ENCODE measurements around the gene SLC25A23. TPM values are rescaled to one million over a fixed set of nuclear protein-coding genes. Genes with fewer than 3 reads are reported as not detected.

The SLC25A23 gene
- total RNA-seq, 1 donor from 2014 or later = 14.3 TPM

DNA sequence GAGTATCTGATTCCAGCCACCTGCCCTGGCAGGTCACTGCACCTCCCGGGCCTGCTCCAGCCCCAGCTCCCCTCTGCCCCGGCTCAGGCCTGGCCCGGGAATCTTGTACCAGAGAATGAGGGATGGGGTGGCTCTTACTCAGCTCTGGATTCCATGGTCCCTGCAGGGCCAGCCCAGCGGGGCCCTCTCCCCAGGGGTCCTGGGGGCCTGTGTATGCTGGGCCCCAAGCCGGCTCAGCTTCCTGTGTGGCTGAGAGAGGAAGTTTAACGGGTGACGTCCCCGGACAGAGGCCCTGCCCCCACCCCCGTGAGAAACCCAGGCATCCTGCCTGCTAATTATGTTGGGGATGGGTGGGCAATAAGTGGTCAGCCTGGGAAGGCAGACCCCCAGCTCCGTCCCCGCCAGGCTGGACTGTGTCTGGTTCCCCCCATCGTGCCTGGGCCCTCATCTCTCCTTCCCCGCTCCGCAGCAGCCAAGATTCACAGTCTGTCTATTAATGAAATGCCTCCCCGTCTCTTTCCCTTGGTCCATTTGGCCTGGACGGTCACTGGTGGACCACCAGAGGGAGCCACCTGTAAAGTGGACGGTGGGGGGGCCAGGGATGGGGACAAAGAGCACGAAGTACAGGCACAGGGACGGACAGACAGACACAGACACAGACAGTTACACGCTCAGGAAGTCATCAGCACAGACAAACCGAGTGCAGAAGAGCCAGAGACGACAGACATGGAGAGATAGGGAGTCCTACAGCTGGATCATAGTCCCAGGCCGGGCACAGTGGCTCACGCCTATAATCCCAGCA, 22.1 kb upstream of the SLC25A23 start, which contains the start of gene DENND1C:
Gene DENND1C (minus strand): TSS at position 247 of the 802 bp plus-strand sequence. CDS start 92 bp downstream, at position 155.
- no peak for DNase-seq

DNA sequence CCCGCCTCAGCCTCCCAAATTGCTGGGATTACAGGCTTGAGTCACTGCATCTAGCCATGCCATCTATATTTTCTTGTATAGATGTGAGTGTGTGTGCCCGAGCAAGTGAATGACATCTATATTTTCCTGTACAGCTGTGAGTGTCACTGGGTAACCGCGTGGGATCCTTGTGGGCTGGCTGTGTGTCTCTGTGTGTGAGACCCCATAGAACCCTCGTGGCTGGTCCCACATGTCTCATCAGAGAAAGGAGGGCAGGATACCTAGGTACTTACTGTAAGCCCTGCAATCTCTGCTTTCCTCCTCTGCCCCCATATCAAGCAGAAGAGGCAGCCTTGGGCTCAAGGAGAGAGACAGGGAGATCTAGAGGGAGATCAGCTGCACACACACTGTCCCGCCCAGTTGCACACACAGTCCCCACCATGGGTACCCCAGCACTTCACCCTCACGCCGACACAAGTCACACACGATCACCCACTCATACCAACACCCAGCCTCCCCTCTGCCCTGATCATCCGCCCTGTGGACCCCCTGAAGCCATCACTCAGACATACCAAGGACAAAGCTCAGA, 21.3 kb upstream of the SLC25A23 start:
- no peak for DNase-seq

DNA sequence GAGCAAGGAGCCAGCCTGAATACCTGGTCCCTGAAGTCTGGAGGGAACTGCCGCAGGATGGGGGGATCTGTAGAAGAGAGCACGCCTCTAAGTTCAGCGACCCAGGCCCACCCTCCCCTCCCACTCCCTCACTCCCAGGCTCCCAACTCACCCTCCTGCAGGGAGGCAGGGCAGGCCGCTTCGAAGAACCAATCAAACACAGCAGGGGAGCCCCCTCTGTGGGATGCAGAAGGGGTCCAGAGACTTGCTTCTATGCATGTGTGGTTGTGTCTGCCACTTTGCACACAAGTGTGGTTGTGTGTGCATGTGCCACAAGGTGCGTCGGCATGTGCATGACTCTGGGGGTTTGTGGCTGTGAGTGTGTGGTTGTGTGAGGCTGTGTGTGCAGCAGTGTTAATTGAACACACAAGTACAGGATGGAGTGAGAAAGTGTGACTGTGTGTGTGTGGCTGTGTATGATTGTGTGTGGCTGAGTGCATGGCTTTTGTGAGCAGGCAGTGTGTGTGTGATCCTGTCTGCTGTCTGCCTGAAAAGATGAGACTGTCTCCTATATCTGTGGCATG, 20.3 kb upstream of the SLC25A23 start:
- no peak for DNase-seq

DNA sequence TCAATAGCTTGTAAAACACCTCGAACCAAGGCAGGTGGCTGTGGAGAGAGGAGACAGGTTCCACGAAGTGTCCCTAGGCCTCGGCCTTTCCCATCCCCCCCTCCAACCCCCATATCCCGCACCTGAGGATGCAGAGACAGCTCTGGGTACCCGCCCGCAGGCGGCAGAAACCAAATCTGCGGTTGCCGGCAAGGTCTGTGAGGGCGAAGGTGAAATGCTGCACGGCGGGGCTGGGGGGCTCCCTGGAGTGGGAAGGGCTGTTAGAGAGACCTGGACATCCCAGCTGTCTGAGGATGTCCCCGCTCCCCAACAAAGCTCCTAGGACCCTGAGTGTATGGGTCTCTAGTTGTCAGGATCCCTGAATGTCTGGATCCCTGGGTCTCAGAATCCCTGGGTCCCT, 19.2 kb upstream of the SLC25A23 start:
- DNase-seq = no peak

DNA sequence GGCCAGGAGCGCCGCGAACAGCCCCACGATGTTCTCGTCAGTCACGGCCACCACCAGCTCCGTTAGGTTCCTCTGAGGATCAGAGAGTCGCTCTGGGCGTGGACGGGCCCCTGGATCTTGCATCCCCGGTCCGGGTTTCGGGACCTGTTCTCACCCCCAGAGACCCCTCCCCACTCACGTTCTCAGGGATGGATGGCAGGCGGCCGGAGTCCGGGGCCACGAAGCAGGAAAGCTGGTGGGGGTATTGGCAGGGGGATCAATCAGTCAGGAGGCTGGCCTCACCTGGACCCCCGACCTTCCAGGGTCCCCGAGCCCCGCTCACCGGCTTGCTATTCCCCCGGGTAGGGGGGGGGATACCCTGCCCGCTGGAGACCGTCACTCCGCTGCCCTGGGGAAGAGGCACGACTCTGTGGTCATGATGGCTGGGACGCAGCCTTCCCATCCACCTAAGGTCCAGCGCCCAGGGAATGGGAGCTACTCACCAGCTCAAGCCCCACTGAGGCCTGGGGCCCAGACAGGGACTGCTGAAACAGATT, 17.4 kb upstream of the SLC25A23 start:
- DNase-seq = no peak

DNA sequence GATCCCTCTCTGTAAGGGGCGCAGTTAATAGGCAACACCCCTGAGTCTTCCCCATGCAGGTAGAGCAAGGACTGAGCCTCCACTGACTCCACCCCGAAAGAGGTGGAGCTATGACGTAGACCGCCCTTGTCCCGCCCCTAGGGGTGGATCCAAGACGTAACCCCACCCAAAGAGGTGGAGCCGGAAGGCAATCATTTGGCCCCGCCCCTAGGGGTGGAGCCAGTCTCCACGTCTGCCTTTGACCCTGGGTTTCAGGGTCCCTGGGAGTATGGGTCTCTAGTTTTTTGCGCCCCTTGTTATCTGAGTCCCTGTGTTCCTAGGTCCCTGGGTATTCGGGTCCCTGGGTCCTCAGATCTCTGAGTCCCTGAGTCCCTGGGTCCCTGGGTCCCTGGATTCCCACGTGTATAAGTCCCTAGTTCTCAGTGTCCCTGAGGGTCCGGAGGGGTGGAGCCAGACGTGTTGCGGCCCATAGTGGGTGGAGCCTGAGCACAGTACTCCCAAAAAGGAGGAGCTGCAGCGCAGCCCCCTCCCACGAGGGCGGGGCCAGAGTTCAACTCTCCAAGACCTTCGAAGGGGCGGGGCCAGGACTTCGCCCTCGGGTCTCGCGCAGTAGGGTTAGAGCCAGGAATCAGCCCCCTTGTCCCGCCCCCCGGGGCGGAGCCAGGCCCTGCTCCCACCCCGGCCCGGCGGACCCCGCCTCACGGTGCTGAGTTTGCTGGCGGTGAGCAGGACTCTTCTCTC, 16.7 kb upstream of the SLC25A23 start:
- DNase-seq = no peak

DNA sequence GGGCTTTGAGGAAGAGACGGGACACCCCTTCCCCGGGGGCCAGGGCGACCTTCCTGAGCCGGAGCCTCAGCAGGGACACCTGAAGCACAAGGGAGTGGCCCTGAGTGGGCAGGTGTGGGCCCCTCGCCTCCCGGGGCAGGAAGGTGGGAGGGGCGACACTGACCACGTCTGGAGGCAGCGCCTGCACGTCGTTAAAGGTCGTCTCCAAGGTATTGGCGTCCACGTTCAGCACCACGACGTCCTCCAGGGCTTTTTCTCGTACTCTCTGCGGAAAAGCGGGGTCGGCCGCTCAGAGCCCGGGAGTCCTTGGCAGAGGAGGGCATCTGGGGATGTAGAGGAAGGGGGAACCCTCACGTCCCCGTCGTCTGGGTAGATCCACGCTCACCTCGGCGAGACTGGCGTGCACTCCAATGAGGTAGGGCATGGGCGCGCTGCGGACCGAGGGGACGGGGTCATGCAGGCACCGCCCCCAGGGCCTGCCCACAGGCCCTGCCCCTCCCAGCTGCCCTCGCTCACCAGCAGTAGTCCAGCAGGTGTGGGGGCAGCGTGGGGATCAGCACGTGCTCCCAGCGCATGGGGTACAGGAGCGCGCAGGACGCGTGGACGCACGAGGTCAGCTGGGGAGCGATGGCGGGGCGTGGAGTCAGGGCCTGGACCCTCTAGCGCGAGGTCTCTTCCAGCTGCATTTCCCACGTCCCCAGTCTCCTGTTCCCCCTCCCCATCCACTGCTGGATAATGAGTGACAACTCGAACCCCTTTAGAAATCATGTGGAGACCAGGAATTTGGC, 15.9 kb upstream of the SLC25A23 start:
- no peak for DNase-seq

DNA sequence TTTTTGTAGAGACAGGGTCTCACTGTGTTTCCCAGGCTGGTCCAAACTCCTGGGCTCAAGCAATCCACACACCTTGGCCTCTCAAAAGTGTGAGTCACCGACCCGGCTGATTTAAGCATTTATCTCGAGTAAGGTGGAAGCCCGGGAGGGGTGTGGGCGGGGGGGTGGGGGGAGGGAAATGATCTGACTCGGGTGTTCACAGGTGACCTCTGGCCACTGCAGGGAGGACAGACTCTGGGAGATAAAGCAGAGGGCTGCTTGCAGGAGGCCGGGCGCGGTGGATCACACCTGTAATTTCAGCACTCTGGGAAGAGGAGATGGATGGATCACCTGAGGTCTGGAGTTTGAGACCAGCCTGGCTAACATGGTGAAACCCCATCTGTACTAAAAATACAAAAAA, 14.1 kb upstream of the SLC25A23 start:
- DNase-seq = no peak

DNA sequence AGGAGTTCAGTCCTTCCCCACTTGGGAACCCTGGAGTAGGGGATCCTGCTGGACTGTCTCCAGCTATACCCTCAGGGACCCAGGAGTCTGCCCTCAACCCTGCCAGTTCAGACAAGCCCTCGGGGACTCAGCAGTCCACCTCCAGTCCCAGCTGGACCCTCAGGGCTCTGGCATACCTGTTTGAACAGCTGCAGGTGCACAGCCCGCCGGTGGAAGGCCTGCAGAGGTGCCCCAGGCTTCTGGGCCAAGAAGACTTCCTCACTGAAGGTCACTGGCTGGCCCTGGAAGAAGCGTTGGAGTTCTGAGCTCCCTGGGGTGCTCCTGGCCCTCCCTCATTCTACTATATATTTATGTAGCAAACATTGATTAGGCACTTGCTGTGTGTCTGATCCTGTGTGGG, 13.1 kb upstream of the SLC25A23 start:
- DNase-seq = no peak

DNA sequence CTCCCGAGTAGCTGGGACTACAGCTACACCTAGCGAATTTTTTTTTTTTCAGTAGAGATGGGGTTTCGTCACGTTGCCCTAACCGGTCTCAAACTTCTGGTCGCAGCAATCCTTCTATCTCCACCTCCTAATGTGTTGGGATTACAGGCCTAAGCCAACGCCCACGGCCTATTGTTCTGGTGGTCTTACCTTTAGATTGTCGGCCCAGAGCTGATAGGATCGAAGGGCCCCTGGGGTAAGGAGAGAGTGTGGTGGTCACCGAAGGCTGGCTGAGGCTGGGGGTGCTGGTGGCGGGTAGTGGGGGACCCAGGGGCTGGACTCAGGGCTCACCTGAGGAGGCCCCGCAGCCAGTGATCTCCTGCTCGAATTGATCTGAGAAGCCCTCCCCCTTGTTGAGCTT, 11.5 kb upstream of the SLC25A23 start:
- DNase-seq = no peak

DNA sequence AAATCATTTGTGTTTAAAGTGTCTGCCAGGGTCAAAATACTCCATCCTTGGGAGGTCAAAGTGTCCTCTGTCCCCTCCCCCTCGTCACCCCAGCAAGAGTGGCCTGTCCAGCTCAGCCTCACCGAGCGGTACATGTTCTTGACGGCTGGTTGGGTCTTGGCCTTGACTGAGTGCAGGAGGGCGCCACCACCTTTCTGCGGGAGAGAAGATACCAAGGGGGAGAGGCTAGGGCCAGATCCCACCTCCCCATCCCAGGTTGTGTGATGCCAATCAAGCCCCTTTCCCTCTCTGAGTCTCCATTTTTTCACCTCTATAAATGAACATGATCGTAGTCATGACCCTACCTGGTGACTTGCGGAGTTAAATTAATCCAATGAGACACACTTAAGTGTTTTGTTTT, 10.6 kb upstream of the SLC25A23 start:
- DNase-seq = no peak

DNA sequence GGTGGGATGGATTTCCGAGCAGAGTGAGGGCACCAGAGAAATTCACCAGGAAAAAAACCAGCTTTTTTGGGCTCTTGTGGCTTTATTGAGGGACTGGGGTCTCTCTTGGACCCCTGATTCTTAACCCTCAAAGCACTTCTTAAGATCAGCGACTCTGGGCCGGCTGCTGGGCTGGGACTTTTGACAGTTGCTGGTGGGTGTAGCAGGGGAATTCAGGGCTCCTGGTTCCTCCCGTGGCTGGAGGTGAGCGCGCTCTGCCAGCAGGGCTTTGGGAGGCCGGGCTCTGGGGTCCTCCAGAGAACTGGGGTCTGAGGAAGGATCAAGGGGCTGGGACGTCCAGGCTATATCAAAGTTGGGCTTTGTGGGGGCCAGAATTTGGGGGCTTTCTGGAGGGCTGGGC, 7.8 kb upstream of the SLC25A23 start:
- DNase-seq = no peak

DNA sequence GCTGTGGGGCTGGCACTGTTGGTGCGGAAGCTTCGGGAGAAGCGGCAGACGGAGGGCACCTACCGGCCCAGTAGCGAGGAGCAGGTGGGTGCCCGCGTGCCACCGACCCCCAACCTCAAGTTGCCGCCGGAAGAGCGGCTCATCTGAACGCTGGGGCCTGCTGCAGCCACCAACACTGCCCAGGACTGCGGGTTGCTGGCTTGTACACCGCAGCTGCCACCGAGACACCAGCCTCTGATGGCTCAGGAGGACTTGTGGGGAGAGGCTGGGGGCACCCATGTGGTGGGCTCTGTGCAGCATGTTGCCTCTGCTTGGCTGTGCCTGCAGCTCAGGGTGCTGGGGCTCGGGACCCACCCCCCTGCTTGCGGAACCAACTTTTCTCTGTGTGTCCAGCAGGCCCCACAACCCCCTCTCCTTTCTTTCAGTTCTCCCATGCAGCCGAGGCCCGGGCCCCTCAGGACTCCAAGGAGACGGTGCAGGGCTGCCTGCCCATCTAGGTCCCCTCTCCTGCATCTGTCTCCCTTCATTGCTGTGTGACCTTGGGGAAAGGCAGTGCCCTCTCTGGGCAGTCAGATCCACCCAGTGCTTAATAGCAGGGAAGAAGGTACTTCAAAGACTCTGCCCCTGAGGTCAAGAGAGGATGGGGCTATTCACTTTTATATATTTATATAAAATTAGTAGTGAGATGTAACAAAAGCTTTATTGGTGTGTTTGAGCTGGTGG, 7.1 kb upstream of the SLC25A23 start:
- DNase-seq = no peak

DNA sequence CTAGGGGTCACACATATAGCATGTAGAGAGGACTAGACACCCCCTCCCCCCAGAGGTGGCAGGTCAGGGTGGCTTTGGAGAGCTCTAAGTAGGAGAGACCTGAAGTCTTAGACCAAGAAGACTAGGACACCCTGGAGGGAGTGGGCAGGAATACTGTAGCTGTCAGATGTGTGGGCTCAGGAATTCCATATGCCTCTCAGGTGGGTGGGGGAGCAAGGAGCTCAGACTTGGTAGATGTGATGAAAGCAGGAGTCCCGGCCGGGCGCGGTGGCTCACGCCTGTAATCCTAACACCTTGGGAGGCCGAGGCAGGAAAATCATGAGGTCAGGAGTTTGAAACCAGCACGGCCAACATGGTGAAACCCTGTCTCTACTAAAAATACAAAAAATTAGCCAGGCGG, 6.1 kb upstream of the SLC25A23 start:
- DNase-seq = no peak

DNA sequence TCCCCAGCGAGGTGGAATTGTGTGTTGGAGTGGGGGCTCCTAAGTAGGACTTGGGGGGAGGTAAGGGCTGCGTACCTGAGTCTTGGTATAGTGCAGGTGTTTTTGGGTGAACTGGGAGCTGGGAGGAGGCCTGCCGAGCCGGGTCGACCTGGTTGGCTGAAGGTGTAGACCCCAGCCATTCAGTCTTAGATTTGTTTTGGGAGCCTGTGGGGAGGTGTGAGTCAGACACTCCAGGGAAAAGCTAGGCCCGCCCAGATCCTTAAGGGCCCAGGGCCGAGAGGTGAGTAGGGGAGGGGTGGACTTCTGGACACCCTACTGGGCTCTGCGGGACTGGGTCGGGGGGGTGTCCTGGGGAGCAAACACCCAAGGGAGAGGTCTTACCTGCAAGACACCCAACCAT, 5.4 kb upstream of the SLC25A23 start:
- DNase-seq = no peak

DNA sequence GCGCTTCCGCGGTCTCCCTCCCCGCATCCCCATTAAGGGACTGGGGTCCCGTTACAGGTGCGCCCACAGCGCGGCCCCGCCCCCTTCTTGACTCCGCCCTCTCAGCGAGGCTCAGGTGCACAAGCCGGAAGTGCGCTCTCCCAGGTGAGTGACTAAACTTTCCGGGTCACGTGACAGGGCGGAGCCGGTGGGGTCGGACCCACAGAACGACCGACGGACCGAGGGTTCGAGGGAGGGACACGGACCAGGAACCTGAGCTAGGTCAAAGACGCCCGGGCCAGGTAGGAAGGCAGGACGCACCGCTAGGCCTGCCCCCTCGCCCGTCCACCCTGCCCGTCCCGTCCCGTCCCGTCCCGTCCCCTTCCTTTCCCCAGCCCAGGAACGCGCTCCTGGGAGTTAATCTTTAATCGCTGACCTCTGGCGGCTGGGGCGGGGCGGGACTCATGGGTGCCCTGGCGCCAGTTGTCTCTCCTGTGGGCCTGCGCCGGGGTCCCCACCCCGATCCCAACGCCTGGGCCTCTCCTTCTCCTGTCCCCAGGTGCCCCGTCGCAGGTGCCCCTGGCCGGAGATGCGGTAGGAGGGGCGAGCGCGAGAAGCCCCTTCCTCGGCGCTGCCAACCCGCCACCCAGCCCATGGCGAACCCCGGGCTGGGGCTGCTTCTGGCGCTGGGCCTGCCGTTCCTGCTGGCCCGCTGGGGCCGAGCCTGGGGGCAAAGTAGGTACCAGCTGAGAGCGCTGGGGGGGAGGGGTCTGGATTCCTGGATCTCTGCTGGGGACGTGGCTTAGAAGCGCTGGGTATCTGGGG, 4.7 kb upstream of the SLC25A23 start, which contains the start of gene CRB3:
Gene CRB3 (plus strand): TSS at position 202 of the 804 bp plus-strand sequence. CDS start 431 bp downstream, at position 633.
- DNase-seq = no peak

DNA sequence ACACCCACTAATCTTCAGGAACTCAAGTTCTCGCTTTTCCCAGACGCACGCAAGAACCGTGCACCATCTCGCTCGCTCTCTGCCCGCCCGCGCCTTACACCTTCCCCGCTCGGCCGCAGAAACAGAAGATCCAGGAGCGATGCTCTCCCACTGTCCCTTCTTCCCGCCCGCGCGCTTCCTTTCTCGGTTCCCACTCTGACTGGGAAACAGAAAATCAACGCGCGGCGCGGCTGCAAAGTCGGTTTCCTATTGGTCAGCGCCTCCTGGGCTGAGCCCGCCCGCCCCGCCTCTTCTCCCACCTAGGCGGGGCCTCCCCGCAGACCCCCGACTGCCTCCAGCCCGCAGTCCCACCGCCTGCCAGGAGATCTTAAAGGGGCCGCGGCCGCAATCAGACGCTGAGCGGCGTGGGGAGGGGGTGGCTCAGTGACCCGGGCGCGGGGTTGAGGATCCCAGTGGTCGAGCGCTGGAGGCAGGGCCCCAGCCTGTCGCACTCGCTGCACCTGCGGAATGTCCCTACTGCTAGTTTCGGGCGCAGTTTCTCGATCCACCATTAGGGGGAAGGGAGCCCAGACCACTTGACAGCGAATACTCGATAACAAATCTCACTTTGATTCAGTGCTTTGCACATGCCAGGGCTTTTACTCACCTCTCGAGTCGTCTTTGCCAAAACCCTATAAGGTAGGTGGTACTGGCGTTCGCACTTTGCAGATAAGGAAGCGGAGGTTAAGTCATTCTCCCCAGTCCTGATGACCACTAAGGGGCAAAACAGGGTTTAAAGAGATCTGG, 700 bp upstream of the SLC25A23 start:
- peak; percentile 97 for DNase-seq

DNA sequence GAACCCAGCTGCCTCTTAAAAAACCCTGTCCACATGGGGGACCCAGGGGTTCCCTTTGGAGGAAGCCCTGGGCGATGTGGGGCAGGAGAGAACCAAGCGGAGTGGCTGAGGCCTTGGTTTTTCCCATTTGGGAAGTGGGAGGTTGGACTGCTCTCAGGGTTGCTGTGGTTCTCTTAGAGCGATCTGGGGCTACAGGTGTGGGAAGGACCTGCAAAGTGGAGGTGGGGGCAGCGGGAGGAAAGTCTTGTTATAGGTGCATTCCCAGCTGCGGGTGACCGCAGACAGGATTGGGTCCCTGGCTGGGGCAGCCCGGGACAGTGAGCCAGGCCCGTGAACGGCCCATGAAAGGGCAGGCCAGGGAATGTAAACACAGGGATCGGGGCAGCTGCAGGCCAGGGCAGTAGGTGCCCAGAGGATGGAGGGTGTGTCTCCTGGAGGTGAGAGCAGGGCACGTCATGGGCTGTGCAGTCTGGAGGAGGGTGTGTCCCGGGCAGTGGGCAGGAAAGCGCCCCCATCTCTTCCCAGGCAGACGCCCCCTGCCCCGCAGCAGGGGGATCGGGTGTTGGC, 814 bp downstream of the SLC25A23 start:
- no peak for DNase-seq

Data from skin of body (tissue), 2 donors.